Loucy (cell line): ENCODE data around the gene ANO9.
"Not testable (repeated sequence)": the region's sequence is repeated elsewhere in the genome, so short reads cannot be mapped to it uniquely, and the experiment has no call there.

Source experiments
- H2AFZ ChIP-seq: fragments of 200-600 bp; sonication (generic); 2 replicates; pipeline ENCODE4 v1.6.0; 2016; ENCODE audit warnings: antibody characterized with exemption, mild to moderate bottlenecking, low read length, moderate library complexity
- H3F3A ChIP-seq: fragments of 200-600 bp; 2 replicates; pipeline ENCODE4 v1.6.0; 2016; ENCODE audit warnings: antibody characterized with exemption, low read depth, mild to moderate bottlenecking
- H3K27me3 ChIP-seq: fragments of 200-600 bp; sonication (generic); 2 replicates; pipeline ENCODE4 v1.6.1; 2014; ENCODE audit warnings: low read length, mild to moderate bottlenecking; ENCODE audit not compliant: insufficient read depth, poor library complexity, severe bottlenecking
- H3K36me3 ChIP-seq: fragments of 200-600 bp; sonication (generic); 2 replicates; pipeline ENCODE4 v1.6.1; 2016; ENCODE audit warnings: low read length; ENCODE audit not compliant: insufficient read depth
- H3K4me1 ChIP-seq: fragments of 200-600 bp; sonication (generic); 2 replicates; pipeline ENCODE4 v1.5.1; 2014; ENCODE audit warnings: low read length, mild to moderate bottlenecking; ENCODE audit not compliant: insufficient read depth, poor library complexity, severe bottlenecking
- H3K4me2 ChIP-seq: fragments of 200-600 bp; sonication (generic); 2 replicates; pipeline ENCODE4 v1.6.0; 2014; ENCODE audit warnings: antibody characterized with exemption, low read length, low read depth, mild to moderate bottlenecking; ENCODE audit not compliant: poor library complexity, severe bottlenecking
- H3K4me3 ChIP-seq: fragments of 200-600 bp; sonication (generic); 2 replicates; pipeline ENCODE4 v1.5.1; 2014; ENCODE audit warnings: low read length, mild to moderate bottlenecking, mixed read lengths; ENCODE audit not compliant: poor library complexity, severe bottlenecking
- H3K79me2 ChIP-seq: fragments of 200-600 bp; sonication (generic); 2 replicates; pipeline ENCODE4 v1.6.1; 2014; ENCODE audit warnings: low read length; ENCODE audit not compliant: insufficient read depth
- H3K9ac ChIP-seq: fragments of 200-600 bp; sonication (generic); 2 replicates; pipeline ENCODE4 v1.6.0; 2014; ENCODE audit warnings: mild to moderate bottlenecking, low read depth, low read length, moderate library complexity; ENCODE audit not compliant: poor library complexity, severe bottlenecking
- H3K9me2 ChIP-seq: fragments of 200-600 bp; sonication (generic); replicated peaks from 2 replicates; pipeline ENCODE4 v1.6.1; 2016; ENCODE audit warnings: low read depth, low read length, mixed read lengths
- H3K9me3 ChIP-seq: fragments of 200-600 bp; sonication (generic); 2 replicates; pipeline ENCODE4 v1.6.1; 2014; ENCODE audit warnings: mild to moderate bottlenecking, antibody characterized with exemption, low read length, low read depth; ENCODE audit not compliant: insufficient read depth
- H4K20me1 ChIP-seq: fragments of 200-600 bp; sonication (generic); 2 replicates; pipeline ENCODE4 v1.6.0; 2014; ENCODE audit warnings: antibody characterized with exemption, low read length, mild to moderate bottlenecking; ENCODE audit not compliant: insufficient read depth, poor library complexity, severe bottlenecking
- EZH2phosphoT487 ChIP-seq: fragments of 200-600 bp; IDR thresholded peaks from 2 replicates; pipeline ENCODE4 v1.6.1; 2018; ENCODE audit warnings: antibody characterized with exemption, mild to moderate bottlenecking, moderate library complexity, borderline replicate concordance
- TF ChIP-seq, protein P1 (sequence below): fragments of 200-600 bp; sonication (generic); conservative IDR thresholded peaks from 2 replicates; pipeline ENCODE4 v1.5.1; 2014; ENCODE audit warnings: mild to moderate bottlenecking, antibody characterized with exemption, low read length

Gene ANO9

DNA sequence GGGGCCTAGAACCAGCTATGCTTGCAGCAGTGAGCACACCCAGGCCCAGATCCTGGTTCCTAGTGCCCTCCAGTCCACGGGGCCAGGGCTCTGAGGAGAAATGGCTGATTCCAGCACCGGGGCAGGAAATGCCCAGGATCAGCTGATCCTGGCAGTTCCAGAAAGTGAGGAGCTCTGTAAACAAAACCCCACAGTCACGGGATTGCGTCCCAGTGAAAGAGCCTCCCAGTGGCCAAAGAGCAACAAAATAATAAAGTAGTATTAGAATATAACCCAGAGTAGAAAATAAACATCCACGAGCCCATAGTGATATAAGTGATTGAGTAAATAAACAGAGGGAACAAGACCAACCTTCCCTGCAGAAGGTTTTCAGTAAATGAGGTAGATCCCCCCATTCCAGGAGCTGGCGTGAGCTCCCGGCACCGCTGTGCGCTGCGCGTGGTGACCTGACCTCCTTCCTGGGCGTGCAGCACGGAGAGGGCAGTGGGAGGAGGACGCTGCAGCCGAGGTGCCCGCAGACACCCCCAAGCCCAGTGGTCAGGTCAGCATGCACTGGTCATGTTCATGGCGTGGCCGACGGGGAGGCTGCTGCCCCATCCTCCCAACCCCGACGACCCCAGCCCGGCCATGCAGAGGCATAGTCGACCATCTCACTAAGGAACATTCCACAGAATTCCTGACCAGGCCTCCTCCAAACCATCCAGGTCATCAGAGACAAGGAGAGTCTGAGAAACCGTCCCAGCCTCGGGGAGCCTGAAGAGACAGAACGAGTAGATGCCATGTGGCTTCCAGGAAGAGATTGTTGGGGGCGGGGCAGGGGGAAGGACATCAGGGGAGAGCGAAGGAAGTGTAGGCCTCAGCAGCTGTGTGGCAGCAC is 28.1 kb upstream of the ANO9 start:
- Histone ChIP-seq H3K4me1 (peaks cover 2% of the 10 kb centered on the region), H3K79me2 (no peaks in the 10 kb centered on the region), H3K36me3 (no peaks in the 10 kb centered on the region), H3K9me3 (no peaks in the 10 kb centered on the region), H3K9ac (no peak overlapping the region), H4K20me1 (no peaks in the 10 kb centered on the region), H3K4me2 (no peak overlapping the region), H3F3A (no peaks in the 10 kb centered on the region), H3K27me3 (no peaks in the 10 kb centered on the region), H3K9me2 (no peaks in the 10 kb centered on the region), H3K4me3 (no peak overlapping the region), H2AFZ (no peak overlapping the region)
- TF ChIP-seq, protein P1, sequence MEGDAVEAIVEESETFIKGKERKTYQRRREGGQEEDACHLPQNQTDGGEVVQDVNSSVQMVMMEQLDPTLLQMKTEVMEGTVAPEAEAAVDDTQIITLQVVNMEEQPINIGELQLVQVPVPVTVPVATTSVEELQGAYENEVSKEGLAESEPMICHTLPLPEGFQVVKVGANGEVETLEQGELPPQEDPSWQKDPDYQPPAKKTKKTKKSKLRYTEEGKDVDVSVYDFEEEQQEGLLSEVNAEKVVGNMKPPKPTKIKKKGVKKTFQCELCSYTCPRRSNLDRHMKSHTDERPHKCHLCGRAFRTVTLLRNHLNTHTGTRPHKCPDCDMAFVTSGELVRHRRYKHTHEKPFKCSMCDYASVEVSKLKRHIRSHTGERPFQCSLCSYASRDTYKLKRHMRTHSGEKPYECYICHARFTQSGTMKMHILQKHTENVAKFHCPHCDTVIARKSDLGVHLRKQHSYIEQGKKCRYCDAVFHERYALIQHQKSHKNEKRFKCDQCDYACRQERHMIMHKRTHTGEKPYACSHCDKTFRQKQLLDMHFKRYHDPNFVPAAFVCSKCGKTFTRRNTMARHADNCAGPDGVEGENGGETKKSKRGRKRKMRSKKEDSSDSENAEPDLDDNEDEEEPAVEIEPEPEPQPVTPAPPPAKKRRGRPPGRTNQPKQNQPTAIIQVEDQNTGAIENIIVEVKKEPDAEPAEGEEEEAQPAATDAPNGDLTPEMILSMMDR = no peak
- no peak for TF ChIP-seq EZH2phosphoT487

DNA sequence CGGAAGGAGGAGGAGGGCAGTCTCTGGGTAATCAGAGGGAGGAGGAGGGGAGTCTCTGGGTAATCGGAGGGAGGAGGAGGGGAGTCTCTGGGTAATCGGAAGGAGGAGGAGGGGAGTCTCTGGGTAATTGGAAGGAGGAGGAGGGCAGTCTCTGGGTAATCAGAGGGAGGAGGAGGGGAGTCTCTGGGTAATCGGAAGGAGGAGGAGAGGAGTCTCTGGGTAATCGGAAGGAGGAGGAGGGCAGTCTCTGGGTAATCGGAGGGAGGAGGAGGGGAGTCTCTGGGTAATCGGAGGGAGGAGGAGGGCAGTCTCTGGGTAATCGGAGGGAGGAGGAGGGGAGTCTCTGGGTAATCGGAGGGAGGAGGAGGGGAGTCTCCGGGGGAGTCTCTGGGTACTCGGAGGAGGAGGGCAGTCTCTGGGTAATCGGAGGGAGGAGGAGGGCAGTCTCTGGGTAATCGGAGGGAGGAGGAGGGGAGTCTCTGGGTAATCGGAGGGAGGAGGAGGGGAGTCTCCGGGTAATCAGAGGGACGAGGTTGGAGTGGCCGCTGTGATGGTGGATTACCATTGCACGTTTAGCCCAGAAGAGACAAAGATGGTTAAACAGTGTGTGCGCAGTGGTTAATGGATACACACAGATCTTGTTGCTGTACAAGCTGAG is 27.3 kb upstream of the ANO9 start:
- H4K20me1 ChIP-seq, H3K9me2 ChIP-seq, H3K9ac ChIP-seq, H3K79me2 ChIP-seq, H3K4me2 ChIP-seq, H3K36me3 ChIP-seq, H3K4me1 ChIP-seq, H2AFZ ChIP-seq, H3K27me3 ChIP-seq, H3F3A ChIP-seq, H3K4me3 ChIP-seq, H3K9me3 ChIP-seq: not testable (repeated sequence)

DNA sequence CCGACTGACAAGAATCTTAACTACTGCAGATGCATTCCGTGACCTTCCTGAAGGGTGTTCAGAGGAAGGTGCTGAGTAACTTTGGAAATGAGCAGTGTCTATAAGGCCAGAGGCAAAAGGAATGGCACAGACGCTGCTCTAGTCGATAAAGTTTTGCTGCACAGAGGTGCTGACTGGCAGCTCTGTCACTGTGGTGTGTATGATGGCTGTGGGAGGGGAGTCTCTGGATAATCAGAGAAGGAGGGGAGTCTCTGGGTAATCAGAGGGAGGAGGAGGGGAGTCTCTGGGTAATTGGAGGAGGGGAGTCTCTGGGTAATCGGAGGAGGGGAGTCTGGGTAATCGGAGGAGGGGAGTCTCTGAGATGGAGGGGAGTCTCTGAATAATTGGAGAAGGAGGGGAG is 26.7 kb upstream of the ANO9 start:
- Histone ChIP-seq H3K4me3 (no peak overlapping the region), H3K9ac (no peak overlapping the region), H3K9me2 (no peaks in the 10 kb centered on the region), H3K9me3 (no peaks in the 10 kb centered on the region), H3K36me3 (no peaks in the 10 kb centered on the region), H3K4me2 (no peak overlapping the region), H4K20me1 (no peaks in the 10 kb centered on the region), H2AFZ (no peak overlapping the region), H3K4me1 (no peaks in the 10 kb centered on the region), H3K79me2 (no peaks in the 10 kb centered on the region), H3F3A (no peaks in the 10 kb centered on the region), H3K27me3 (no peaks in the 10 kb centered on the region)
- no peak for TF ChIP-seq EZH2phosphoT487
- TF ChIP-seq, protein P1 = no peak
